ENCODE measurements around the gene KRT38.

The KRT38 gene

GRCh38 chr17:41475421-41475820 is 34.6 kb upstream of the KRT38 start:
- no peak for TF ChIP-seq ZNF274 (IDR thresholded peaks at IDR 0.05; ENCODE audit: low read depth, low read length)
- no peak overlapping the region for H3K4me3 ChIP-seq (ENCODE audit: low read length)

- no peak for TF ChIP-seq ZNF274 (IDR thresholded peaks at IDR 0.05; ENCODE audit: low read depth, low read length)
- no peak overlapping the region for H3K4me3 ChIP-seq (ENCODE audit: low read length)
Measured at GRCh38 chr17:41474863-41475262, 34.1 kb upstream of the KRT38 start.

GRCh38 chr17:41468346-41468745 is 27.6 kb upstream of the KRT38 start:
- TF ChIP-seq ZNF274 (IDR thresholded peaks at IDR 0.05; ENCODE audit: low read depth, low read length), result no peak
- no peak overlapping the region for H3K4me3 ChIP-seq (ENCODE audit: low read length)

GRCh38 chr17:41467561-41467960 is 26.8 kb upstream of the KRT38 start:
- H3K4me3 ChIP-seq (ENCODE audit: low read length), result no peak overlapping the region
- TF ChIP-seq ZNF274 (IDR thresholded peaks at IDR 0.05; ENCODE audit: low read depth, low read length), result no peak

- no peak for TF ChIP-seq ZNF274 (IDR thresholded peaks at IDR 0.05; ENCODE audit: low read depth, low read length)
- H3K4me3 ChIP-seq (ENCODE audit: low read length), result no peak within 1 kb of the TSS
Measured at GRCh38 chr17:41466988-41467387, 26.2 kb upstream of the KRT38 start, which contains the start of gene KRT32. KRT32 (minus strand) TSS chr17:41467386; CDS start chr17:41467325, 61 bp downstream.

- TF ChIP-seq ZNF274 (IDR thresholded peaks at IDR 0.05; ENCODE audit: low read depth, low read length), result no peak
- no peak overlapping the region for H3K4me3 ChIP-seq (ENCODE audit: low read length)
Measured at GRCh38 chr17:41464682-41465081, 23.9 kb upstream of the KRT38 start.

- H3K4me3 ChIP-seq (ENCODE audit: low read length), result no peak overlapping the region
- no peak for TF ChIP-seq ZNF274 (IDR thresholded peaks at IDR 0.05; ENCODE audit: low read depth, low read length)
Measured at GRCh38 chr17:41464173-41464572, 23.4 kb upstream of the KRT38 start.

GRCh38 chr17:41463746-41464145 is 23.0 kb upstream of the KRT38 start:
- TF ChIP-seq ZNF274 (IDR thresholded peaks at IDR 0.05; ENCODE audit: low read depth, low read length), result no peak
- H3K4me3 ChIP-seq (ENCODE audit: low read length), result no peak overlapping the region

- no peak for TF ChIP-seq ZNF274 (IDR thresholded peaks at IDR 0.05; ENCODE audit: low read depth, low read length)
- H3K4me3 ChIP-seq (ENCODE audit: low read length), result no peak overlapping the region
Measured at GRCh38 chr17:41462705-41463104, 21.9 kb upstream of the KRT38 start.

GRCh38 chr17:41457676-41458075 is 16.9 kb upstream of the KRT38 start:
- H3K4me3 ChIP-seq (ENCODE audit: low read length), result no peak overlapping the region
- TF ChIP-seq ZNF274 (IDR thresholded peaks at IDR 0.05; ENCODE audit: low read depth, low read length), result no peak

GRCh38 chr17:41456204-41456603 is 15.4 kb upstream of the KRT38 start:
- no peak overlapping the region for H3K4me3 ChIP-seq (ENCODE audit: low read length)

GRCh38 chr17:41455236-41455635 is 14.5 kb upstream of the KRT38 start:
- no peak overlapping the region for H3K4me3 ChIP-seq (ENCODE audit: low read length)

More at GRCh38 chr17:41456204-41456603, 15.4 kb upstream of the KRT38 start:
- TF ChIP-seq ZNF274 (IDR thresholded peaks at IDR 0.05; ENCODE audit: low read depth, low read length), result no peak

GRCh38 chr17:41453066-41453465 is 12.3 kb upstream of the KRT38 start:
- H3K4me3 ChIP-seq (ENCODE audit: low read length), result no peak overlapping the region
- no peak for TF ChIP-seq ZNF274 (IDR thresholded peaks at IDR 0.05; ENCODE audit: low read depth, low read length)

More at GRCh38 chr17:41455236-41455635, 14.5 kb upstream of the KRT38 start:
- TF ChIP-seq ZNF274 (IDR thresholded peaks at IDR 0.05; ENCODE audit: low read depth, low read length), result no peak

- TF ChIP-seq ZNF274 (IDR thresholded peaks at IDR 0.05; ENCODE audit: low read depth, low read length), result no peak
- no peak overlapping the region for H3K4me3 ChIP-seq (ENCODE audit: low read length)
Measured at GRCh38 chr17:41452281-41452680, 11.5 kb upstream of the KRT38 start.

- no peak overlapping the region for H3K4me3 ChIP-seq (ENCODE audit: low read length)
- TF ChIP-seq ZNF274 (IDR thresholded peaks at IDR 0.05; ENCODE audit: low read depth, low read length), result no peak
Measured at GRCh38 chr17:41451154-41451728, 10.5 kb upstream of the KRT38 start.

GRCh38 chr17:41449008-41449407 is 8.2 kb upstream of the KRT38 start:
- no peak overlapping the region for H3K4me3 ChIP-seq (ENCODE audit: low read length)
- no peak for TF ChIP-seq ZNF274 (IDR thresholded peaks at IDR 0.05; ENCODE audit: low read depth, low read length)

Measured in GM08714 (cell line).